Testis (tissue), 3 donors: ENCODE results near the gene MESD. TPM values are rescaled to one million over a fixed set of nuclear protein-coding genes. Genes with fewer than 3 reads are reported as not detected.

Source experiments
- DNase-seq: peaks from one replicate; pipeline ENCODE4 v3.0.0-alpha.2; 2019
- H3K27ac ChIP-seq, 2 donors: fragments of 200-600 bp; sonication (generic); one replicate each; pipeline ENCODE4 v1.5.1; 2019
- H3K27me3 ChIP-seq: fragments of 200-600 bp; sonication (generic); one replicate; pipeline ENCODE4 v1.5.1; 2019
- H3K36me3 ChIP-seq: fragments of 200-600 bp; sonication (generic); one replicate; pipeline ENCODE4 v1.5.1; 2017; ENCODE audit warnings: low read depth; ENCODE audit errors: missing control alignments
- H3K4me1 ChIP-seq: fragments of 200-600 bp; sonication (generic); one replicate; pipeline ENCODE4 v1.5.1; 2019
- H3K4me3 ChIP-seq, 2 donors: fragments of 200-600 bp; sonication (generic); one replicate each; pipeline ENCODE4 v1.5.1; 2017 to 2019
- H3K9me3 ChIP-seq: fragments of 200-600 bp; sonication (generic); one replicate; pipeline ENCODE4 v1.5.1; 2017
- CTCF ChIP-seq, 3 experiments: fragments of 450-650 bp in 2 of 3; fragments of 200-600 bp in 1 of 3; sonication (generic) in 1 of 3; IDR thresholded peaks; one replicate each; pipeline ENCODE4 v1.5.1; 2016 to 2019; ENCODE audit warnings: antibody characterized with exemption in 3 of 3, mild to moderate bottlenecking in 2 of 3, moderate library complexity in 1 of 3
- POLR2A ChIP-seq: fragments of 450-650 bp; IDR thresholded peaks from one replicate; pipeline ENCODE4 v1.6.1; 2017; ENCODE audit warnings: antibody characterized with exemption, mild to moderate bottlenecking, moderate library complexity
- WGBS, 2 donors: methylation state at CpG; one replicate each; pipeline ENCODE4 v1.1.5; 2018; 5-methylcytosine and 5-hydroxymethylcytosine counted together
- intact Hi-C: fragments of 100-400 bp; cut with DNase I; formaldehyde crosslinking; loops from one replicate; pipeline ENCODE4 v1.15.1; 2023; ENCODE audit warnings: low total_unique reads
- polyA plus RNA-seq: library from polyadenylated mRNA; stranded (reverse); fragments of 350-450 nt; fragmentation: Illumina TruSeq; extraction: RNeasy Lipid Tissue Mini Kit (QIAGEN cat#74804); gene quantifications from one replicate; pipeline ENCODE4 v1.2.3, GENCODE V29; 2014; ENCODE audit warnings: low read depth, low replicate concordance; ENCODE audit not compliant: insufficient read depth
- total RNA-seq, 2 donors: library from RNA; depleted of rRNA; stranded (reverse); fragments of >200 nt; gene quantifications; one replicate each; pipeline ENCODE4 v1.2.3, GENCODE V29; 2016

The MESD gene
- total and polyA plus RNA-seq, 3 donors from 2014 or later = 26.0 to 39.8 (median 38.5) TPM

- no peak for DNase-seq
- intact Hi-C loops = no loop called here
- 78 to 81% methylated on average over 2 of the region's 2 CpGs for WGBS, 2 donors
- H3K9me3 ChIP-seq = no peaks in the 10 kb centered on the region
- H3K36me3 ChIP-seq = no peaks in the 10 kb centered on the region
- no peaks in the 10 kb centered on the region for H3K4me1 ChIP-seq
- no peak overlapping the region for H3K4me3 ChIP-seq
- no peaks in the 10 kb centered on the region for H3K27me3 ChIP-seq
- TF ChIP-seq POLR2A = no peak
- no peak for TF ChIP-seq CTCF (IDR thresholded peaks at IDR 0.05)
- H3K27ac ChIP-seq = no peak overlapping the region
These were observed 37.4 kb upstream of the MESD start for GRCh38 chr15:81026836-81027599.

GRCh38 chr15:81025721-81026370 lies 36.2 kb upstream of the MESD start:
- TF ChIP-seq CTCF (IDR thresholded peaks at IDR 0.05) (no peak), POLR2A (no peak)
- H3K27ac ChIP-seq = no peak overlapping the region
- no peaks in the 10 kb centered on the region for H3K27me3 ChIP-seq
- no peak overlapping the region for H3K4me3 ChIP-seq
- H3K36me3 ChIP-seq = no peaks in the 10 kb centered on the region
- no peaks in the 10 kb centered on the region for H3K9me3 ChIP-seq
- intact Hi-C loops = no loop called here
- WGBS, 2 donors = 71 to 83% methylated on average over 4 of the region's 4 CpGs
- DNase-seq = no peak
- no peaks in the 10 kb centered on the region for H3K4me1 ChIP-seq

GRCh38 chr15:81024936-81025335 lies 35.3 kb upstream of the MESD start:
- intact Hi-C loops = no loop called here
- WGBS, 2 donors = 90 to 94% methylated on average over 8 of the region's 8 CpGs
- no peak for DNase-seq
- Histone ChIP-seq H3K9me3 (no peaks in the 10 kb centered on the region), H3K27me3 (no peaks in the 10 kb centered on the region), H3K36me3 (no peaks in the 10 kb centered on the region), H3K4me3 (no peak overlapping the region), H3K4me1 (no peaks in the 10 kb centered on the region), H3K27ac (no peak overlapping the region)
- TF ChIP-seq CTCF (IDR thresholded peaks at IDR 0.05) = no peak
- TF ChIP-seq POLR2A = no peak

- Histone ChIP-seq H3K36me3 (no peaks in the 10 kb centered on the region), H3K4me3 (no peak overlapping the region), H3K9me3 (no peaks in the 10 kb centered on the region), H3K27me3 (no peaks in the 10 kb centered on the region), H3K27ac (no peak overlapping the region), H3K4me1 (no peaks in the 10 kb centered on the region)
- DNase-seq = no peak
- WGBS, 2 donors = 77 to 86% methylated on average over 10 of the region's 10 CpGs
- intact Hi-C loops = no loop called here
- TF ChIP-seq CTCF (IDR thresholded peaks at IDR 0.05) (no peak), POLR2A (no peak)
These were observed 34.8 kb upstream of the MESD start for GRCh38 chr15:81024265-81024872.
